Measurements from ENCODE around the gene CFAP54.
"Not testable (repeated sequence)": the region's sequence is repeated elsewhere in the genome, so short reads cannot be mapped to it uniquely, and the experiment has no call there.

The CFAP54 gene

DNA sequence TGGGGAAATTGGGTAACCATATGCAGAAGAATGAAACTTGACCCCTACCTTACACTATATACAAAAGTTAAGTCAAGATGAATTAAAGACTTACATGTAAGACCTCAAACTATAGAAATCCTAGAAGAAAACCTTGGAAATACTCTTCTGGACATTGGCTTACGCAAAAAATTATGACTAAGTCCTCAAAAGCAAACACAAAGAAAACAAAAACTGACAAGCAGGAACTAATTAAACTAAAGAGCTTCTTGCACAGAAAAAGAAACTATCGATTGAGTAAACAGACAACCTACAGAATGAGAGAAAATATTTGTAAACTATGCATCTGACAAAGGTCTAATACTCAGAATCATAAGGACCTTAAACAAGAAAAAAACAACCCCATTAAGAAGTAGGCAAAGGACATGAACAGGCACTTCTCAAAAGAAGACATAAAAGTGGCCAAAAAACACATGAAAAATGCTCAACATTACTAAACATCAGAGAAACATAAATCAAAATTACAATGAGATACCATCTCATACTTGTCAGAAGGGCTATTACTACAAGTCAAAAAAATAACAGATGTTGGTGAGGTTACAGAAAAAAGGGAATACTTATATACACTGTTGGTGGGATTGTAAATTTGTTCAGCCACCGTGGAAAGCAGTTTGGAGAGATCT lies 37.0 kb upstream of the CFAP54 start:
- no peak for DNase-seq (ENCODE audit: low read depth)
- no peak overlapping the region for H3K4me3 ChIP-seq (ENCODE audit: low read length)
- TF ChIP-seq, protein P1, sequence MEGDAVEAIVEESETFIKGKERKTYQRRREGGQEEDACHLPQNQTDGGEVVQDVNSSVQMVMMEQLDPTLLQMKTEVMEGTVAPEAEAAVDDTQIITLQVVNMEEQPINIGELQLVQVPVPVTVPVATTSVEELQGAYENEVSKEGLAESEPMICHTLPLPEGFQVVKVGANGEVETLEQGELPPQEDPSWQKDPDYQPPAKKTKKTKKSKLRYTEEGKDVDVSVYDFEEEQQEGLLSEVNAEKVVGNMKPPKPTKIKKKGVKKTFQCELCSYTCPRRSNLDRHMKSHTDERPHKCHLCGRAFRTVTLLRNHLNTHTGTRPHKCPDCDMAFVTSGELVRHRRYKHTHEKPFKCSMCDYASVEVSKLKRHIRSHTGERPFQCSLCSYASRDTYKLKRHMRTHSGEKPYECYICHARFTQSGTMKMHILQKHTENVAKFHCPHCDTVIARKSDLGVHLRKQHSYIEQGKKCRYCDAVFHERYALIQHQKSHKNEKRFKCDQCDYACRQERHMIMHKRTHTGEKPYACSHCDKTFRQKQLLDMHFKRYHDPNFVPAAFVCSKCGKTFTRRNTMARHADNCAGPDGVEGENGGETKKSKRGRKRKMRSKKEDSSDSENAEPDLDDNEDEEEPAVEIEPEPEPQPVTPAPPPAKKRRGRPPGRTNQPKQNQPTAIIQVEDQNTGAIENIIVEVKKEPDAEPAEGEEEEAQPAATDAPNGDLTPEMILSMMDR (conservative IDR thresholded peaks at IDR 0.05; ENCODE audit: low read length) = no peak

DNA sequence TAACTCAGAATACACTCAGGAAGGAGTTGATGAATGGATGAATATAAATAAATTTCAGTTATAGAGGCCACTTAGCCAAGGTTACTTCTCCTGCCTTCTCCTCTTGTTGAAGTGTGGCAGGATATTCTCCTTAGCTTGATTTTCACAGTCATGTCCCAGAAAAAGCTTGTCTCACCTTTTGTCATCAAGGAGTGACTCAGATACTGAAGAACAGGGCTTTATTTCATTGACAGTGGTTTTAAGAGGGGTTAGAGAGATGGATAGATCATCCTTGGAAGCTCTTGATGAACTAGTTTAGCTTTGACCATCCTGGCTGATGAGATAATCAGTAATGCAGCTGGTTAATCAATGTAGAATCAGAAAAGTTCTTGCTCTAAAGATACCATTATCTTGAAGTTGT lies 35.0 kb upstream of the CFAP54 start:
- no peak overlapping the region for H3K4me3 ChIP-seq (ENCODE audit: low read length)
- TF ChIP-seq, protein P1 (conservative IDR thresholded peaks at IDR 0.05; ENCODE audit: low read length) = no peak
- DNase-seq (ENCODE audit: low read depth) = no peak

- DNase-seq (ENCODE audit: low read depth) = no peak
- TF ChIP-seq, protein P1 (conservative IDR thresholded peaks at IDR 0.05; ENCODE audit: low read length) = no peak
- H3K4me3 ChIP-seq (ENCODE audit: low read length) = no peak overlapping the region
Observed at GRCh38 chr12:96456265-96456974, 33.0 kb upstream of the CFAP54 start.

- TF ChIP-seq, protein P1 (conservative IDR thresholded peaks at IDR 0.05; ENCODE audit: low read length) = no peak
- no peak for DNase-seq (ENCODE audit: low read depth)
- H3K4me3 ChIP-seq (ENCODE audit: low read length) = no peak overlapping the region
Observed at GRCh38 chr12:96457191-96457930, 32.0 kb upstream of the CFAP54 start.

- not testable (repeated sequence) for DNase-seq (ENCODE audit: low read depth); H3K4me3 ChIP-seq (ENCODE audit: low read length)
Observed at GRCh38 chr12:96459281-96459680, 30.1 kb upstream of the CFAP54 start.

DNA sequence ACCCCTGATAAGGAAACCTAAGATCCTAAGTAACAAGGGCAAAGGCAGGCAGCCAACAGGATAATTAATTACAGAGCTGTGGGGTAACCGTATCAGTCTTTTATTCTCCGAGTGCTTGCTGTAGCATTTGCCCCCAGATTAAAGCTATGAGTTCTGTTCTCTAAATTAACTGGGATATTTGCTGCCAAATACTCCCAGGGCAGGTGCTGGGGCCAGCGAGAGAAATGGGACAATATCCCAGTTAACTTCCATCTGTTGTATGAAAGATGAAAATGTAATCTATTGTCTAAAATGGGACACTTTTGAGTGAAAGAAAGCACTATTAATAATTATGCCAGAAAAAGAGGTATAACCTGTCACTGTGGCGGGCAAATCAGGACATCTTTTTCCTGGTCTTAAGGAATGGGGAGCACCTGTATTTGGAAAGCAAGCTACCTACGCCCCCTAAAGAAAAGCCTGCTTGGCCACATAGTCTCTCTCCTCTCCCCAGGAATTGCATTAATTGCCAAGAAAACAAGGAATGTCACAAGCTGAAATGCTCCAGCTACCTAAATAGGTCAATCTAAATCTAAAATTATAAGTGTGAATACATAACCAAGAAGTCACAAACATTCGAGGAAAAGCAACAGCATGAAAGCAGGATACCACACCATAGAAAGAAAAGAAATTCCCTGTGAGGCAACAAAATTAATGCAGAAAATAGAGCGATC lies 26.7 kb upstream of the CFAP54 start:
- TF ChIP-seq, protein P1 (conservative IDR thresholded peaks at IDR 0.05; ENCODE audit: low read length) = no peak
- no peak for DNase-seq (ENCODE audit: low read depth)
- H3K4me3 ChIP-seq (ENCODE audit: low read length) = no peak overlapping the region

GRCh38 chr12:96465896-96466295 lies 23.5 kb upstream of the CFAP54 start:
- DNase-seq (ENCODE audit: low read depth) = no peak
- TF ChIP-seq, protein P1 (conservative IDR thresholded peaks at IDR 0.05; ENCODE audit: low read length) = no peak
- H3K4me3 ChIP-seq (ENCODE audit: low read length) = no peak overlapping the region

Measured in AG10803 (cell line).